T-helper 2 cell treated with Interferon-gamma antibody and Interleukin-4, amounts not matched to agents 5 μg/mL and 100 μg/mL, for 36 hours (primary cell): ENCODE data around the gene RNGTT.

ENCODE experiments used
- DNase-seq: peaks from one replicate; pipeline ENCODE4 v3.0.0; 2021; ENCODE audit warnings: low spot score
- H3K27ac Mint-ChIP-seq: one replicate; pipeline ENCODE4 v1.8.0; 2021; ENCODE audit warnings: mild to moderate bottlenecking, mixed read lengths
- H3K27me3 Mint-ChIP-seq: one replicate; pipeline ENCODE4 v1.8.0; 2021; ENCODE audit warnings: low read depth, mixed read lengths
- H3K36me3 Mint-ChIP-seq: one replicate; pipeline ENCODE4 v1.8.0; 2021; ENCODE audit warnings: low read depth, mixed read lengths
- H3K4me1 Mint-ChIP-seq: one replicate; pipeline ENCODE4 v1.8.0; 2021; ENCODE audit warnings: low read depth, mixed read lengths
- H3K4me3 Mint-ChIP-seq: one replicate; pipeline ENCODE4 v1.8.0; 2022; ENCODE audit warnings: mild to moderate bottlenecking, moderate library complexity, mixed read lengths
- H3K9me3 Mint-ChIP-seq: one replicate; pipeline ENCODE4 v1.8.0; 2021; ENCODE audit warnings: mixed read lengths

The RNGTT gene

DNA sequence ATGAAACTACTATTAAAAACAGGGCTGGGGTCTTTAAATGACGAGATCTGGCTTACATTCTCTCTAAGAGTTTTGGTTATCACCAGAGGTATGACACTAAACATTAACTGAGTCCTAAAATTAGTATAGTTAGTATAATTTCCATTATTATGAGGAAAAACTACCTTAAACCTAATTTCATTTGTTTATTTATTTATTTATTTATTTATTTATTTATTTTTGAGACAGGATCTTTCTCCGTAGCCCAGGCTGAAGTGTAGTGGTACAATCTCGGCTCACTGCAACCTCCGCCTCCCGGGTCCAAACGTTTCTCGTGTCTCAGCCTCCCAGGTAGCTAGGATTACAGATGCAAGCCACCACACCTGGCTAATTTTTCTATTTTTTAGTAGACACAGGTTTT lies 85.5 kb downstream of the RNGTT start:
- no peak overlapping the region for H3K27ac Mint-ChIP-seq
- H3K27me3 Mint-ChIP-seq = no peaks in the 10 kb centered on the region
- H3K9me3 Mint-ChIP-seq = no peaks in the 10 kb centered on the region
- no peak for DNase-seq
- no peaks in the 10 kb centered on the region for H3K36me3 Mint-ChIP-seq
- no peak overlapping the region for H3K4me3 Mint-ChIP-seq
- H3K4me1 Mint-ChIP-seq = peaks cover 8% of the 10 kb centered on the region

GRCh38 chr6:88872962-88873361 lies 90.5 kb downstream of the RNGTT start:
- no peaks in the 10 kb centered on the region for H3K27me3 Mint-ChIP-seq
- no peaks in the 10 kb centered on the region for H3K36me3 Mint-ChIP-seq
- DNase-seq = no peak
- no peaks in the 10 kb centered on the region for H3K9me3 Mint-ChIP-seq
- H3K27ac Mint-ChIP-seq = no peak overlapping the region
- no peak overlapping the region for H3K4me3 Mint-ChIP-seq
- H3K4me1 Mint-ChIP-seq = peaks cover 11% of the 10 kb centered on the region

DNA sequence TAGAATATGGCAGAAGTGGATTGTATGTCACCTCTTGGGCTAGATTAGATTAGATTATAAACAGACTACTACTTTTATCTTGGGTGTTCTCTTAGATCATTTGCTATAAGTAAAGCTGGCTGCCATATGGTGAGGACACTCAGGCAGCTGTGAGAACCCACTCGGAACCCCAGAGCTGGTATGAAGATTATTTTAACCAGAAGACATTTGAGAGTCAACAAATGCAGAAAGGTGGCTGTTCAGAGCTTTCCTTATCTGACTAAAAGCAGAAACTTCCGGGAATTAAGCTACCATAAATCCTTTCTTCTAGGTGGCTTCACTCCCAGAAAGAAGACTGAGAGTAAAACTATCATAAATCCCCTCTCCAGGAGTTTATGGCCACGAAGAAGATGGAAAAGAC lies 91.9 kb downstream of the RNGTT start:
- no peak overlapping the region for H3K4me3 Mint-ChIP-seq
- H3K4me1 Mint-ChIP-seq = peaks cover 11% of the 10 kb centered on the region
- DNase-seq = no peak
- no peak overlapping the region for H3K27ac Mint-ChIP-seq
- no peaks in the 10 kb centered on the region for H3K27me3 Mint-ChIP-seq
- no peaks in the 10 kb centered on the region for H3K36me3 Mint-ChIP-seq
- H3K9me3 Mint-ChIP-seq = no peaks in the 10 kb centered on the region

DNA sequence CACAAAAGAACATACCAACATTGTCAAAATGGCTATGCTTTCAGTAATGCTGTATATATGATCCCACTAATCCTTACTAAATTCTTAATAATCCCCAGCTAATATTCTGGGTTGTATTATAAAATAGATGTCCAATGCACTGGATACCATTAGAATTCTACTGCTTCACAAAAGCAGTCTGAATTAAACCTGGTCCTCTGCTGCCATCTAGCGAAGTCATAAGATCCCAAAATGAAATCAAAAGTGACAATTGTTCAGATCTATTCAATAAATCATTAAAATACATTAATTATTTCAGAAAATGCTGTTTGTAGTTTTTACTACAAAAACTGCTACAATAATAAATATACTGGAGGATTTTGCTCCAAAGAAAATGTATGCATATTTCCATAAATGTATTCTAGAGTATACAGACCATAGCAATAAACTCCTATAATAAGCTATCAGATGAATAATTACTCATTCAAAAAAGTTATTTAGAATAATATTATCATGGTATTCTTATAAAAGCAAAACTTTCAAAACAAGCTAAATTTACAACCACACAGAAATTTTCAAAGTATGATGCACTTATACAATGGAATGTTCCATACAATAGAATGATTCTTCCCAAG lies 92.6 kb downstream of the RNGTT start:
- H3K4me3 Mint-ChIP-seq = no peak overlapping the region
- peak; percentile 16 for DNase-seq
- H3K4me1 Mint-ChIP-seq = peaks cover 16% of the 10 kb centered on the region
- no peaks in the 10 kb centered on the region for H3K27me3 Mint-ChIP-seq
- no peaks in the 10 kb centered on the region for H3K9me3 Mint-ChIP-seq
- H3K27ac Mint-ChIP-seq = no peak overlapping the region
- peaks cover 5% of the 10 kb centered on the region for H3K36me3 Mint-ChIP-seq

DNA sequence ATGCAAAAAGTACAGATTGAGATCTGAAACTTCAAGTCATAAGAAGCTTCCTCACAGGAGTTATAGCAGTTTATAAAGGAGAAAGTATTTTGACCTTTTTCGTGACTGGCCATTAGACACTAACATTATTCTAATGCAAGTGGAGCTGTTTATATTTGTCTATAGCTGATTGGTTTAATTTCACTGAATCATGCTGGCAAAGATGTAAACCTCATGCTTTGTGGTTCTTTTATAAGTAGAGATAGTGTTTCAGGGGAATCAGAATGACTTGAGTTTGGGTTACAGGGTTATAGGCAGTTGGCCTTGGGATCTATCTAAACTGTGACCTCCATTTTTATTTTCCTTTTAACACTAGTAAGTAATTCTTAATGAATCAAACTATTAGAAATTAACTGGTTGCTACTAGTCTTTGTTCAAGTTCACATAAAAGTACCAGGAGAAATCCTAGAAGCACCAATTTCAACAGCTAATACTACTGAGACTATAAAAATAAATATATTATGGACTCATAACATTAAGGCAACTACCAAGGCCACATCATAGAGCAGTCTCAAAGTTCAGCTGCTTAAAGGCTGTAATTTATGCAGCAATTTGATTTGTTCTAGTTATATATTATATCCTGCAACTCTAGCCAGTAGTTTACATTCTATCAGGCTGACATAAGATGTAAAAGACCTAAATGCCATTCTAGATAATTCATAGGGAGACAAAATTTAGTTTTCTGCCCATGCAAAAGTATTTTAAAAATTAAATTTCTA lies 94.0 kb downstream of the RNGTT start:
- no peaks in the 10 kb centered on the region for H3K27me3 Mint-ChIP-seq
- H3K4me1 Mint-ChIP-seq = peaks cover 24% of the 10 kb centered on the region
- no peaks in the 10 kb centered on the region for H3K9me3 Mint-ChIP-seq
- no peak overlapping the region for H3K4me3 Mint-ChIP-seq
- H3K36me3 Mint-ChIP-seq = peaks cover 7% of the 10 kb centered on the region
- DNase-seq = no peak
- no peak overlapping the region for H3K27ac Mint-ChIP-seq

DNA sequence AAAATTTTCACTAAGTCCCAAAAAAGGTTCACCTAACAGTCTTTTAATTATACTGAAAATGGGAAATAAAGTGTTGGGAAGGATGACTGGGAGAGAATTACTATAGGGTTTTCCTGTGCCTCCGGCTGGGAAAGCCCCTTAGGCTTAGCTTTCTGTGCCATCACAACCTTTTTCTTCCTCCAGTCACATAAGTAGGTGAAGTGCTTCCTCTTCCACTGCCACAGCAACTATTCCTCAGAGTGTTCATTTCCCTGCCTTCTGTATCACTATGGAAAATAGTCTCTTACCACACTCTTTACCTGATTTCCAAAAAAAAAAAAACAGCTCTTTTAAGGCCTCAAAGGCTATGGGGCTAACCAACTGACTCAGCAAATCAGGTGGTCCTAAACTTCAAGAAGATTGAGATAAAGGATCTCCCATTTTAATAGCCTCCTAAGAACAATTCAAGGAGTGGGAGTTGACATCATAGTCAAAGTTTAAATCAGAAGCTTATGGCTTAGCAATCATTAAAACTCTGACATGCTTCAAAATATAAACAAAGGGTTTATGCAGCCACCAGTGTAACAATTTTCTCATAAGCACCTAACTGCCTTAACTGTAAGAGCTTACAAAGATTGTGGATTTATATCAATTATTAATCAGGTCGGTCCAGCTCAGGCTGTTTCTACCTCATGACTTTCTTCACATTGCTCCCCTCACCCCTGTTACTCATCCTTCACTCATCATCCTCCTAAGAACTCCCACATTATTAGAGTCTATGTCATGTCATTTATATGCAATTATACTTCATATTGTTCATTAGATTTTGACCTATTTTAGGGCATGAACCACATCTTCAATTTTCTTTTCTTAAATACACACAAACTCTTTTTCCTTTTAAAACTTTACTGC lies 95.3 kb downstream of the RNGTT start:
- peaks cover 10% of the 10 kb centered on the region for H3K36me3 Mint-ChIP-seq
- peaks cover 23% of the 10 kb centered on the region for H3K4me1 Mint-ChIP-seq
- no peak for DNase-seq
- no peaks in the 10 kb centered on the region for H3K27me3 Mint-ChIP-seq
- H3K9me3 Mint-ChIP-seq = no peaks in the 10 kb centered on the region
- no peak overlapping the region for H3K4me3 Mint-ChIP-seq
- no peak overlapping the region for H3K27ac Mint-ChIP-seq

DNA sequence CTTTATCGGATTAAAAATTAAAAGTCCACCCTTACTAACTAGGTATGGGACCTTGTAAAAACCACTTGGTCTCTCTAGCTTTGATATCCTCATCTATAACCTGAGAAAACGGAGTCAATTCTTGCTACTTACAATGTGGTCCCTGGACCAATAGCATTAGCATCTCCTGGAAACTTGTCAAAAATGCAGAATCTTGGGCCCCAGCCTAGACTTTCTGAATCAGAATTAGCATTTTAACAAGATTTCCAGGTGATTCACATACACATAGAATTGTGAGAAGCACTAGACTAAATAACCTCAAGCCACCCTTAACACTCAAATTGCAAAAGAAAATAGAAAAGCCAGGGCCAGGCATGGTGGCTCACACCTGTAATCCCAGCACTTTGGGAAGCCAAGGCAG lies 96.6 kb downstream of the RNGTT start:
- no peak for DNase-seq
- H3K4me3 Mint-ChIP-seq = no peak overlapping the region
- peaks cover 19% of the 10 kb centered on the region for H3K36me3 Mint-ChIP-seq
- H3K9me3 Mint-ChIP-seq = no peaks in the 10 kb centered on the region
- H3K27ac Mint-ChIP-seq = no peak overlapping the region
- peaks cover 20% of the 10 kb centered on the region for H3K4me1 Mint-ChIP-seq
- no peaks in the 10 kb centered on the region for H3K27me3 Mint-ChIP-seq

DNA sequence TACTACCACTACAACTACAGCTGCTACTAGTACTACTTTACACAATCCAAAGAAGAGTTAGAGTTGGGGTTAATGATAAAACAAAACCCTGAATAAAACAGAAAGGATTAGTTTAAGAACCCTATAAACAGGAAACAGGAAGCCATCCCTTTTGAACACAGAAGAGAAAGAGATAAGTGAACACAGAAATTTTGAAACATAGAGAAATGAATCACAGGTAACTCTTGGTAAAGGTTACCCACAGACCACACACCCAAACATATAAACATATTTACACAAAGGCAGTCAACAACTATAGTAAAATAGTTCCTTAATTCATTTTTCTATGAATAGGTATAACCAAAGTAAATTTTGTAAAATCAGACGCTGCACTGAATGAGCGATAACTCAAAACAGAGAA lies 98.1 kb downstream of the RNGTT start:
- Mint-ChIP-seq H3K27me3 (no peaks in the 10 kb centered on the region), H3K36me3 (peaks cover 19% of the 10 kb centered on the region), H3K9me3 (no peaks in the 10 kb centered on the region), H3K4me1 (peaks cover 20% of the 10 kb centered on the region), H3K4me3 (peak overlapping the region; percentile 48), H3K27ac (peak overlapping the region; percentile 70)
- DNase-seq = no peak

GRCh38 chr6:88864359-88865054 lies 98.9 kb downstream of the RNGTT start:
- H3K4me3 Mint-ChIP-seq = peak overlapping the region; percentile 36
- no peaks in the 10 kb centered on the region for H3K9me3 Mint-ChIP-seq
- no peaks in the 10 kb centered on the region for H3K27me3 Mint-ChIP-seq
- H3K36me3 Mint-ChIP-seq = peaks cover 19% of the 10 kb centered on the region
- H3K27ac Mint-ChIP-seq = no peak overlapping the region
- H3K4me1 Mint-ChIP-seq = peaks cover 20% of the 10 kb centered on the region
- no peak for DNase-seq

DNA sequence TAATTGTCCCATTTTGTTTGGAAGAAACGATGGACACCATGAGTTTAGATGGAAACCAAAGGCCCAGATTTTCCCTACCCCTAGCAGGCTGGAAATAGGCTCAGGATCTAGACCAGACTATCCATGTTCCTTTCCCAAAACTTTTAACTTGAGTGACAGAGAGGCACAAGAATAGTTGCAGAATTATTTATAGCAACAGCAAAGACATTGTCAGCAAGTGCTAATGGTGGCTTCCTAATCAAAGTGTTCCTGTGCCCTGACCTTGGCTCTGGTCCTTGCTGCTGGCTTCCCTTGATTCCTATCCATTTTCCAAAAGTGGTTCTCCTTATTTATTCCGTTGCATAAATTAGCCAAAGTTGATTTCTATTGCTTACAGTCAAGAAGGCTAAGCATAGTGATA lies 103.1 kb downstream of the RNGTT start:
- no peaks in the 10 kb centered on the region for H3K9me3 Mint-ChIP-seq
- DNase-seq = no peak
- H3K27me3 Mint-ChIP-seq = no peaks in the 10 kb centered on the region
- peaks cover 14% of the 10 kb centered on the region for H3K36me3 Mint-ChIP-seq
- peaks cover 8% of the 10 kb centered on the region for H3K4me1 Mint-ChIP-seq
- no peak overlapping the region for H3K27ac Mint-ChIP-seq
- no peak overlapping the region for H3K4me3 Mint-ChIP-seq

DNA sequence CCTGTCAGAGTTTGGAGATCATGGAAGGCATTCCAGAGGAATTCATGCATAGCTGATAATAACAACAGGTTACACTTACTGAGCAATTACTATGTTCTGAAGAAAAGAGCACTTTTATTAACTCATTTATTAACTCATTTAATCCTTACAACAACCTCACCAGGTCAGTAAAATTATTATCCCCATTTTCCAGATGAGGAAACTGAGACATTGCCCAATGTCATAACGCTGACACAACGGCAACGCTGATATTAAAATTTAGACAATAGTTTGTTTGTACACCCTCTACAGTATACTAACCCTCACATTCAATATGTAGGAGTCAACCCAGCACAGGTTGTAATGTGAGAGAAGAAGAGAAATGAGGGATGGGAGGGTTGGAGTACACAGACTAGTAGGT lies 105.0 kb downstream of the RNGTT start:
- peaks cover 13% of the 10 kb centered on the region for H3K36me3 Mint-ChIP-seq
- H3K9me3 Mint-ChIP-seq = no peaks in the 10 kb centered on the region
- H3K4me1 Mint-ChIP-seq = no peaks in the 10 kb centered on the region
- H3K27me3 Mint-ChIP-seq = no peaks in the 10 kb centered on the region
- DNase-seq = no peak
- no peak overlapping the region for H3K27ac Mint-ChIP-seq
- H3K4me3 Mint-ChIP-seq = no peak overlapping the region

DNA sequence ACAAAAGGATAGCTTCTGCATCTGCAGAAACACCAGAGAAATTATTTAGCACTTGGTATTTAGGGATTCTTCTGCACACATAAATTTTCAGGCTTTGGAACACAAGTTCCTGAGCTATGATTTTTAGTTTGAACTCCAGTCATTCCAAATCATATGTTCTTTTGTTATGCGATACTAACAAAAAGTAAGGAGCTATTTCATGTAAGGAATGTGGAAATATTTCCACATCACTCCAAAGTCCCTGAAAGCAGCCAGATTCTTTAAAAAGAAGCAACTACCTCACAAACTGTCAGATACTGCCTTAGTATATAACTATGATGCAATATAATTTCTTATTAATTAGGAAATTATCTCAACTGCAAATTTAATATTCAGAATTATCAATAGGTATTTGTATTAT lies 106.9 kb downstream of the RNGTT start:
- DNase-seq = no peak
- no peak overlapping the region for H3K4me3 Mint-ChIP-seq
- no peaks in the 10 kb centered on the region for H3K27me3 Mint-ChIP-seq
- H3K36me3 Mint-ChIP-seq = peaks cover 7% of the 10 kb centered on the region
- no peak overlapping the region for H3K27ac Mint-ChIP-seq
- H3K9me3 Mint-ChIP-seq = no peaks in the 10 kb centered on the region
- no peaks in the 10 kb centered on the region for H3K4me1 Mint-ChIP-seq

- peaks cover 7% of the 10 kb centered on the region for H3K36me3 Mint-ChIP-seq
- H3K27me3 Mint-ChIP-seq = no peaks in the 10 kb centered on the region
- H3K4me3 Mint-ChIP-seq = no peak overlapping the region
- no peak overlapping the region for H3K27ac Mint-ChIP-seq
- no peaks in the 10 kb centered on the region for H3K4me1 Mint-ChIP-seq
- no peak for DNase-seq
- no peaks in the 10 kb centered on the region for H3K9me3 Mint-ChIP-seq
Measured at GRCh38 chr6:88855541-88856147, 107.8 kb downstream of the RNGTT start.
